GM12891 (cell line): Measurements from ENCODE around the gene DHX16.

Experiments used
- POLR2A ChIP-seq: IDR thresholded peaks from 2 replicates; pipeline ENCODE4 v1.6.1; 2011; ENCODE audit warnings: low read depth, low read length, control low read depth
- POLR2AphosphoS5 ChIP-seq: IDR thresholded peaks from 2 replicates; pipeline ENCODE4 v1.6.1; 2011; ENCODE audit warnings: low read depth, low read length, control low read depth
- POU2F2 ChIP-seq: IDR thresholded peaks from 2 replicates; pipeline ENCODE4 v1.6.1; 2011; ENCODE audit warnings: low read depth, mild to moderate bottlenecking, control low read depth, low read length, moderate library complexity
- SPI1 ChIP-seq: IDR thresholded peaks from 2 replicates; pipeline ENCODE4 v1.6.1; 2011; ENCODE audit warnings: low read depth, low read length, control low read depth
- TAF1 ChIP-seq: IDR thresholded peaks from 2 replicates; pipeline ENCODE4 v1.6.1; 2011; ENCODE audit warnings: low read depth, low read length, control low read depth

DNA sequence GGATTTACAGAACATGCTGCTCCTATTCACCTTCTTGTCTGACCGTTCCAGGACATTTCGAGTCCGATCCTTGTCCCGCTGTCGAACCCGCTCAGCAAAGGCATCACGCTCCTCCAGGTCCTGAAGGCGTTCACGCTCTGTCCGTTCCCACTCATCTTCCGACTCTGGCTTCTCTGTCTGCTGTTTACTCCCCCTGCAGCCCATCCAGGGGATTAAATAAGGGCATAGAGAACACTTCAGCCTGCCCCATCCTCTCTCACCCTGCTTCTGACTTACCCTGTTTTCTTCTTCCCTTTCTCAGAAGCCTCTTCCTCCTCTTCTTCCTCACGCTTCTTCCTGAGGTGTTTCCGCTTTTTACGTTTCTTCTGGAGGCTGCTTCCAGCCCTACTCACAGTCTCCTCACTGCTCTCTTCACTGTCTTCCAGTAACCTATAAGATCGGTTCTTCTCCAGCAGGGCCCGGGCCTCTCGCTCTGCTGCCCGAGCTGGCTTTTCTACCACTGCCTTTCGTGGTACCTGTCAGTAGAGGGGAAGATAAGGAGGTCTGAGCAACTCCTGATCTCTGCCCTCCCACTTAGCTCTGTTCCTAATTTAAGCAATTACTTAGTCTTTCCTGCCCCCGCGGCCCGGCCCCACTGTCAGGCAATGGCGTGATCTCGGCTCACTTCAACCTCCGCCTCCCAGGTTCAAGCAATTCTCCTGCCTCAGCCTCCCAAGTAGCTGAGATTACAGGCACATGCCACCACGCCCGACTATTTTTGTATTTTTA lies 1.9 kb downstream of the DHX16 start:
- TF ChIP-seq POLR2A (no peak), POLR2AphosphoS5 (no peak), TAF1 (no peak), POU2F2 (no peak), SPI1 (no peak)
